NB4 (cell line): ENCODE data around the gene BCL11B.

Experiments
- CTCF ChIP-seq: IDR thresholded peaks from one replicate; pipeline ENCODE4 v1.5.1; 2012; ENCODE audit warnings: low read depth, low read length
- MAX ChIP-seq: IDR thresholded peaks from 2 replicates; pipeline ENCODE4 v1.6.1; 2011; ENCODE audit warnings: low read depth, low read length

GRCh38 chr14:99136401-99136800 lies 135.6 kb downstream of the BCL11B start:
- TF ChIP-seq CTCF, result no peak
- TF ChIP-seq MAX, result no peak
